ENCODE data around the gene RABL2B. TPM values are rescaled to one million over a fixed set of nuclear protein-coding genes. Genes with fewer than 3 reads are reported as not detected.

The RABL2B gene
- total RNA-seq, 2 experiments from 2014 or later = 20.0 to 21.8 TPM

GRCh38 chr22:50726643-50727340, 56.6 kb downstream of the RABL2B start:
- H3K4me3 Mint-ChIP-seq = no peak overlapping the region
- POLR2A ChIA-PET = no interaction called here
- no peaks in the 10 kb centered on the region for H3K36me3 Mint-ChIP-seq
- H3K4me1 Mint-ChIP-seq (ENCODE audit: low read depth) = no peaks in the 10 kb centered on the region
- CTCF ChIA-PET = interaction anchor here (1.1 kb wide), 1 partner anchor 9 kb away, joined by 3 read pairs; no protein-coding TSS in a partner anchor
- no peak overlapping the region for H3K27ac Mint-ChIP-seq
- DNase-seq = no peak
- H3K9me3 Mint-ChIP-seq = no peaks in the 10 kb centered on the region
- peaks cover 2% of the 10 kb centered on the region for H3K27me3 Mint-ChIP-seq
- intact Hi-C loops (cut with micrococcal nuclease) = no loop called here

GRCh38 chr22:50725597-50725996, 57.8 kb downstream of the RABL2B start:
- Mint-ChIP-seq H3K36me3 (no peaks in the 10 kb centered on the region), H3K9me3 (no peaks in the 10 kb centered on the region), H3K4me3 (no peak overlapping the region), H3K4me1 (ENCODE audit: low read depth) (no peaks in the 10 kb centered on the region), H3K27me3 (peaks cover 2% of the 10 kb centered on the region), H3K27ac (no peak overlapping the region)
- intact Hi-C loops (cut with micrococcal nuclease) = no loop called here
- POLR2A ChIA-PET = no interaction called here
- CTCF ChIA-PET = interaction anchor here (1.1 kb wide), 1 partner anchor 10 kb away, joined by 3 read pairs; no protein-coding TSS in a partner anchor
- no peak for DNase-seq

GRCh38 chr22:50724616-50725015, 58.8 kb downstream of the RABL2B start:
- intact Hi-C loops (cut with micrococcal nuclease) = no loop called here
- Mint-ChIP-seq H3K4me1 (ENCODE audit: low read depth) (no peaks in the 10 kb centered on the region), H3K4me3 (no peak overlapping the region), H3K27ac (no peak overlapping the region), H3K36me3 (no peaks in the 10 kb centered on the region), H3K9me3 (no peaks in the 10 kb centered on the region), H3K27me3 (peaks cover 2% of the 10 kb centered on the region)
- ChIA-PET CTCF (no interaction called here), POLR2A (no interaction called here)
- DNase-seq = no peak

- H3K4me3 Mint-ChIP-seq = no peak overlapping the region
- no peaks in the 10 kb centered on the region for H3K9me3 Mint-ChIP-seq
- POLR2A ChIA-PET = no interaction called here
- CTCF ChIA-PET = no interaction called here
- no peak for DNase-seq
- no peaks in the 10 kb centered on the region for H3K4me1 Mint-ChIP-seq (ENCODE audit: low read depth)
- intact Hi-C loops (cut with micrococcal nuclease) = no loop called here
- no peaks in the 10 kb centered on the region for H3K36me3 Mint-ChIP-seq
- H3K27me3 Mint-ChIP-seq = peaks cover 2% of the 10 kb centered on the region
- no peak overlapping the region for H3K27ac Mint-ChIP-seq
Measured at GRCh38 chr22:50723991-50724390, 59.4 kb downstream of the RABL2B start.

- intact Hi-C loops (cut with micrococcal nuclease) = no loop called here
- CTCF ChIA-PET = no interaction called here
- H3K27ac Mint-ChIP-seq = no peak overlapping the region
Measured at GRCh38 chr22:50722716-50723428, 60.6 kb downstream of the RABL2B start.

GRCh38 chr22:50722048-50722701, 61.3 kb downstream of the RABL2B start:
- no peaks in the 10 kb centered on the region for H3K36me3 Mint-ChIP-seq
- no peak for DNase-seq
- intact Hi-C loops (cut with micrococcal nuclease) = no loop called here
- no peak overlapping the region for H3K4me3 Mint-ChIP-seq
- H3K27me3 Mint-ChIP-seq = no peaks in the 10 kb centered on the region
- no peak overlapping the region for H3K27ac Mint-ChIP-seq
- no peaks in the 10 kb centered on the region for H3K9me3 Mint-ChIP-seq
- ChIA-PET CTCF (no interaction called here), POLR2A (no interaction called here)
- H3K4me1 Mint-ChIP-seq (ENCODE audit: low read depth) = no peaks in the 10 kb centered on the region

More at GRCh38 chr22:50722716-50723428, 60.6 kb downstream of the RABL2B start:
- POLR2A ChIA-PET = no interaction called here
- peaks cover 2% of the 10 kb centered on the region for H3K27me3 Mint-ChIP-seq
- no peak for DNase-seq
- H3K36me3 Mint-ChIP-seq = no peaks in the 10 kb centered on the region
- H3K9me3 Mint-ChIP-seq = no peaks in the 10 kb centered on the region
- no peak overlapping the region for H3K4me3 Mint-ChIP-seq
- H3K4me1 Mint-ChIP-seq (ENCODE audit: low read depth) = no peaks in the 10 kb centered on the region

GRCh38 chr22:50721257-50721844, 62.1 kb downstream of the RABL2B start:
- Mint-ChIP-seq H3K27ac (no peak overlapping the region), H3K4me1 (ENCODE audit: low read depth) (no peaks in the 10 kb centered on the region), H3K9me3 (no peaks in the 10 kb centered on the region), H3K36me3 (no peaks in the 10 kb centered on the region), H3K27me3 (no peaks in the 10 kb centered on the region), H3K4me3 (no peak overlapping the region)
- DNase-seq = no peak
- intact Hi-C loops (cut with micrococcal nuclease) = no loop called here
- POLR2A ChIA-PET = no interaction called here
- CTCF ChIA-PET = no interaction called here

GRCh38 chr22:50720301-50721256, 62.9 kb downstream of the RABL2B start:
- Mint-ChIP-seq H3K9me3 (no peaks in the 10 kb centered on the region), H3K27ac (no peak overlapping the region), H3K27me3 (no peaks in the 10 kb centered on the region), H3K36me3 (no peaks in the 10 kb centered on the region), H3K4me3 (no peak overlapping the region), H3K4me1 (ENCODE audit: low read depth) (no peaks in the 10 kb centered on the region)
- DNase-seq = no peak
- ChIA-PET CTCF (no interaction called here), POLR2A (no interaction called here)
- intact Hi-C loops (cut with micrococcal nuclease) = no loop called here

- Mint-ChIP-seq H3K4me1 (ENCODE audit: low read depth) (no peaks in the 10 kb centered on the region), H3K27me3 (no peaks in the 10 kb centered on the region)
- CTCF ChIA-PET = no interaction called here
Measured at GRCh38 chr22:50719814-50720300, 63.6 kb downstream of the RABL2B start.

GRCh38 chr22:50718352-50718709, 65.1 kb downstream of the RABL2B start:
- CTCF ChIA-PET = no interaction called here
- Mint-ChIP-seq H3K4me3 (no peak overlapping the region), H3K4me1 (ENCODE audit: low read depth) (no peaks in the 10 kb centered on the region), H3K27me3 (no peaks in the 10 kb centered on the region), H3K27ac (no peak overlapping the region), H3K36me3 (no peaks in the 10 kb centered on the region), H3K9me3 (no peaks in the 10 kb centered on the region)
- POLR2A ChIA-PET = no interaction called here
- intact Hi-C loops (cut with micrococcal nuclease) = no loop called here
- no peak for DNase-seq

More at GRCh38 chr22:50719814-50720300, 63.6 kb downstream of the RABL2B start:
- no peaks in the 10 kb centered on the region for H3K36me3 Mint-ChIP-seq
- no peak overlapping the region for H3K4me3 Mint-ChIP-seq
- H3K27ac Mint-ChIP-seq = no peak overlapping the region
- intact Hi-C loops (cut with micrococcal nuclease) = no loop called here
- no peak for DNase-seq
- POLR2A ChIA-PET = no interaction called here
- no peaks in the 10 kb centered on the region for H3K9me3 Mint-ChIP-seq

- Mint-ChIP-seq H3K9me3 (no peaks in the 10 kb centered on the region), H3K36me3 (no peaks in the 10 kb centered on the region), H3K27ac (no peak overlapping the region), H3K27me3 (no peaks in the 10 kb centered on the region), H3K4me1 (ENCODE audit: low read depth) (no peaks in the 10 kb centered on the region), H3K4me3 (no peak overlapping the region)
- DNase-seq = no peak
- intact Hi-C loops (cut with micrococcal nuclease) = no loop called here
- CTCF ChIA-PET = no interaction called here
- POLR2A ChIA-PET = no interaction called here
Measured at GRCh38 chr22:50717709-50718351, 65.6 kb downstream of the RABL2B start.

All from activated CD4-positive, alpha-beta memory T cell treated with anti-CD3 and anti-CD28 coated beads for 36 hours (primary cell).